GM10847 (cell line): ENCODE measurements around the gene CFTR.

Experiments
- POLR2A ChIP-seq: IDR thresholded peaks from 2 replicates; pipeline ENCODE4 v1.6.1; 2011; ENCODE audit not compliant: insufficient read length; ENCODE audit errors: extremely low read depth

CFTR gene

DNA sequence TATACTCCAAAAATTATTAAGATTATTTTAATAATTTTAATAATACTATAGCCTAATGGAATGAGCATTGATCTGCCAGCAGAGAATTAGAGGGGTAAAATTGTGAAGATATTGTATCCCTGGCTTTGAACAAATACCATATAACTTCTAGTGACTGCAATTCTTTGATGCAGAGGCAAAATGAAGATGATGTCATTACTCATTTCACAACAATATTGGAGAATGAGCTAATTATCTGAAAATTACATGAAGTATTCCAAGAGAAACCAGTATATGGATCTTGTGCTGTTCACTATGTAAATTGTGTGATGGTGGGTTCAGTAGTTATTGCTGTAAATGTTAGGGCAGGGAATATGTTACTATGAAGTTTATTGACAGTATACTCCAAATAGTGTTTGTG, 80.2 kb downstream of the CFTR start:
- no peak for TF ChIP-seq POLR2A

DNA sequence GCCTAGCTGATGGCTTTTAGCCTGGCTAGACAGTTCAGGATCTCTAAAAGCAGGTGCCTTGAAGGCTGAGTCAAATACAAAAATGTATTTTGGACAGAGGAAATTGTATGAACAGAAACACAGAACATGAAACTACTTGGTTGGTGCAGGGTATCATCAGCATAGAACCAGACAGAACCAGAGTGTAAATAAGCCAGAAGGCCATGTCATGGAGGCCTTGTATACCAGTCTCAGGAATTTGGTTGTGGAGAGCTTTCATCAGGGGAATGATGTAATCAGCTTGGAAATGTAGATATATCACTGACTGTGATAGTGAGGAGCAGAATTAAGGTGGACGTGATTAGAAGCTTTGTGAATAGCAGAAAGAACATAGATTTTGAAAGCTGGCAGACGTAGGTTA, 82.9 kb downstream of the CFTR start:
- TF ChIP-seq POLR2A, result no peak

DNA sequence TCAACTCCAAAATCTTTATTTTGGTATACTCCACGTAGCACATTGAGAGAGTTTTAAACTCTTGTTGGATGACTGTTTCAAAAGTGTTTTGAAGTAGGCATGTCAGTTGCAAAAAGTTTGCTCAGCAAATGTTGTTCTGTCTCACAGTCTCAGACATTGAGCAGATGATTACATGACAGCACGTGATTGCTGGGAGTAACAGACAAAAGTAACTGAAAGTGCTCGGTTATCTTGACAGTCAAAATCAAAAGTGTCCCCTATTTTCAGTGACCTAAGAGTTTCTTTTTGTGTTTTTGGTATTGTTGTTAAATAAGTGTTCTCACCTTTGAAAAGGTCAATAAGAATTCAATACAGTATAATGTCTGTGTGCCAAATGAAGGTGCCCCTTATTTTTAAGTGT, 84.3 kb downstream of the CFTR start:
- no peak for TF ChIP-seq POLR2A

DNA sequence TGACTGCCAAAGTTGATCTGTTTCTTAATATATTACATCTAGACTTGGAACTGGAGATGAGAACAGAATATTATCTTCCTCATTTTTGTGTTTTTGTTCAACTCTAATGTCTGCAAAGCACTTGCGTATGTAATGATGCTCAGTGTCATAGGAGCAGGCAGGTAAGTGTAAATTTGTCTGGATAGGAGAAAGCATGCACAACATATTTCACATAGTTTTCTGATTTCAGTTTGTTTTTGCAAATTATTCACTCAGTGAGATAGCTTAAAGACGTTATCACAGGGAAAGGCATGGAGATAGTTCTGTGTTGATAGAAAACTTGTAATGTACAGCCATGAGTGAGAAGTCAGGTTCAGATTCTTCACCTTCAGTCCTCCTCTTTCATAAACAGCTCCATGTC, 84.8 kb downstream of the CFTR start:
- no peak for TF ChIP-seq POLR2A

DNA sequence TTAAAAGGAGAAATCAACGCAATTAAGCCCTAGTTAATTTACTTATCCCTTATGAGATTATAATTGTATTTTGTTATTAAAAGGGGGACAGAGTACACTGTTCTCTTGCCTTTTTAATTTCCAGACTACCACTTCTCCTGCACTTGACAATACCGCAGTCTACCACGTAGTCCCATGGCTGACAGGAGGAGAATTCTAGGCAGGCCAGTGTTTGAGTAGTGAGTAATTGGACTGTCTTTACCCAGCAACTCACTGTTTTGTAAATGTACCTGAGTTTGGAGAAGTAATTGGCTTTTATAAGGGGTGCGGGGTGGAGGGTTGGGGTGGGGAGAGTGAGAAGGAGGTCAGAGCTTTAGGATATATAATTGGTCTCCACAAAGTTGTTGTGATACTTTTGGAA, 85.4 kb downstream of the CFTR start:
- no peak for TF ChIP-seq POLR2A

DNA sequence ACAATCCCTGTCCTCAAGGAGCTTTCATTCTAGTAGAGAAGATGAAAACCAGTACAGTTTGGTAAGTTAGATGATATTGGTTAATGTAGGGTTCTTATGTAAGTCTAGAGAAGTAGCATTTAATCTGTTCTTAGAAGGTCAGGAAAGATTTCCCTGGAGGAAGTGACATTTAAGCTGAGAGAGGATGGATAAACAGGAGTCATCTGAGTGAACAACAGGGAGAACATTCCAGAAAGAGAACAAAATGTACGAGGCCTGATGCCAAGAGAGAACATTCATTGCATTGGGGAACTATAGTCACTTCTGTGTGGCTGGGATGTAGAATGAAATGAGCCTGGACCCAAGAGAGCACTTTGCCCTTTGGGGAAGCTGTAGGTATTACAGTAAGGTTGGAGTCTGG, 88.0 kb downstream of the CFTR start:
- no peak for TF ChIP-seq POLR2A

DNA sequence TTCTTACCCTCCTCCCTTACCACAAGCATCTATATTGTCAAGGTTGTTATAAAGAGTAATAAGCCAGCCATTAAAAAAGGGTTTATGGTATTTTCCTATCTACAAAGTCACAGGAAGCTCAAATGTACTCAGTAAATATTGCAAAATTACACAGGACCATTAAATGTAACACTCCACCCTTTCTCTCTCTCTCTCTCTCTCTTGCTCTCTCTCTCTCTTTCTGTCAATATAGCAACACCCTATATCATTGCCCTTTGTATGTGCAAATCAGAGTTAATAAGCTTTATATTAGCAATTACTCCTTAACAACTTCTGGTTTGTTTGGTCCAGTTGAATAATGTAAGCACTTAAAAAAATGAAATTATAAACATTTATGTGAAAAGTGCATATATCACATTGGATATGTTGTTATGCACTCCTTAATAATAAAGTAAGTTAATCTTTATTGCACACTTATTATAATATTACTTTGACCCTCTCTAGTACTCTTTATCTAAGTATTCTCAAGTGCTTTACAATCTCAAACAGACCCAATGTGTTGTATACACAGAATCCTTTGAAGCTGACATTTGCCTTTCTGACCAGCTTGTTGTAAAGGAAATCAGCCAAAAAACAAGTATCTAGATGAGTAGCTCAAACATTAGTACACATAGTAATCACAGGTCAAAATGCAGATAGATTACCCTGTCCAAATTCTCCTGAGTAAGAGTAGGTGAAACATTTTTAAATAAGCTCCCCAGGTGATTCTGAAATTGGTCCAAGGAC, 93.2 kb downstream of the CFTR start:
- no peak for TF ChIP-seq POLR2A

DNA sequence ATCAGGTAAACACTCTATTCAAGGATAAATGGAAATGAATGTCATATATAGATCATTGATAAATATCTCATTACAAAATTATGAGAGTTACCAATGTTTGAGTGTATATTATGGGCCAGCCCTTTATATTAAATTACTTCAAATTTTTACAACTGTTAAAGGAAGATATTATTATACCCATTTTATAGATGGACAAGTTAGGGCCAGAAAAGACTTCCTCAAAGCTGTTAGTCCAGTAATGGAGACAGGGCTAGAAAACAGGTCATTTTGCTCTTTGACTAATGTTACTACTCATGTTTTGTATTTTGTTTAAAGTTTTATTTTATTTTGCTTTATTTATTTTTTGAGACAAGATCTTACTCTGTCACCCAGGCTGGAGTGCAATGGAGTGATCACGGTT, 101.6 kb downstream of the CFTR start:
- TF ChIP-seq POLR2A, result no peak

DNA sequence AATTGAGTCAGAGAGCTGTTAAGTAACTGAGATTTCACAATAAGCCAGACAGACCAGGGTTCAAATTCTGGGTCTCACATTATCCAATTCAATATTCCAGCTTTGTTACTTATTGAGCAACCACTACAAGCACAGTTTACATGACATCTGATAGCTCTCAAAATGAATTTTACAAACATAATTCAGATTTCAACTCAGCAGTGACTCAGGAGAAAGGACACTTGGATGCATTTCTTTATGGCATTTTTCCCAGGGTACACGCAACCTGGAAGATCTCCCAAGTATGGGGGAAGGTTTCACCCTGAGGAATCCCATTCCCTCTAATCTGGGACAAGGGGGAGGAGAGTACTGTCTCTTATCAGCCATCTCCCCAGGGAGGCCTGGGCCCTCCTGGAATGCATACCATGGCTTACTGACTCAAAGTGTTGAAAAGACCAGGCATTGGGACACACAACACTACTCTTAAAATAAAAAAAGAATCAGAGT, 102.4 kb downstream of the CFTR start:
- TF ChIP-seq POLR2A, result no peak

DNA sequence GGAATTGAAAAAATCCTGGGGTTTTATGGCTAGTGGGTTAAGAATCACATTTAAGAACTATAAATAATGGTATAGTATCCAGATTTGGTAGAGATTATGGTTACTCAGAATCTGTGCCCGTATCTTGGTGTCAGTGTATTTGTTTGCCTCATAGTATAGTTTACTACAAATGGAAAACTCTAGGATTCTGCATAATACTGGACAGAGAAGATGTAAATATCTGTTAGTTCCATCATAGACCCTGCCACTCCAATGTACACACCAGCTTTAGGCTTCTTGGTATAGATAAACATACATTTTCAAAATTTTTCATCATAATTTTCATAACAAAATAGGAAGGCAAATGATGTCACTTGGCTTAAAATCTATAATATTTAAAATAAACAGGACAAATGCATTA, 108.1 kb downstream of the CFTR start:
- no peak for TF ChIP-seq POLR2A

DNA sequence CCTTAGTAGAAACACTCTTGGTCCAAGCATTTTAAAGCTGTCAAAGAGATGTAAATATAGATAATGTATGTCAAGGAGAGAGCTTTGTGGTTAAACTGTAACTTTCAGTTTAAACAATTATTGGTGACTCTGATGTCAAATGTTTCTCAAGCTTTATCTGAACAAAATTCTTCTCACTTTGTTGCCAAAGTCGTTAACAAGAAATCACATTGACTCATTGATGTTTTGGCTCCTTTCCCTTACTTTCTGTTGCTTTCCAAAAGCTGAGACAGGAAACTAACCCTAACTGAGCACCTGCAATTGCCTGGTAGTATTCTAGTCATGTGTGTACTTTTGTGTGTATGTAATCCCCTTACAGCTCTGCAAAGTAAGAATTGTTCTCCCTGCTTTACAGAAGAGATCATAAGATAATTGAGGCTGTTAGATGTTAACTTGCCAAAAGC, 108.5 kb downstream of the CFTR start:
- TF ChIP-seq POLR2A, result no peak

DNA sequence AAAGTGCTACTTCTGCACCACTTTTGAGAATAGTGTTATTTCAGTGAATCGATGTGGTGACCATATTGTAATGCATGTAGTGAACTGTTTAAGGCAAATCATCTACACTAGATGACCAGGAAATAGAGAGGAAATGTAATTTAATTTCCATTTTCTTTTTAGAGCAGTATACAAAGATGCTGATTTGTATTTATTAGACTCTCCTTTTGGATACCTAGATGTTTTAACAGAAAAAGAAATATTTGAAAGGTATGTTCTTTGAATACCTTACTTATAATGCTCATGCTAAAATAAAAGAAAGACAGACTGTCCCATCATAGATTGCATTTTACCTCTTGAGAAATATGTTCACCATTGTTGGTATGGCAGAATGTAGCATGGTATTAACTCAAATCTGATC, 110.4 kb downstream of the CFTR start:
- no peak for TF ChIP-seq POLR2A

DNA sequence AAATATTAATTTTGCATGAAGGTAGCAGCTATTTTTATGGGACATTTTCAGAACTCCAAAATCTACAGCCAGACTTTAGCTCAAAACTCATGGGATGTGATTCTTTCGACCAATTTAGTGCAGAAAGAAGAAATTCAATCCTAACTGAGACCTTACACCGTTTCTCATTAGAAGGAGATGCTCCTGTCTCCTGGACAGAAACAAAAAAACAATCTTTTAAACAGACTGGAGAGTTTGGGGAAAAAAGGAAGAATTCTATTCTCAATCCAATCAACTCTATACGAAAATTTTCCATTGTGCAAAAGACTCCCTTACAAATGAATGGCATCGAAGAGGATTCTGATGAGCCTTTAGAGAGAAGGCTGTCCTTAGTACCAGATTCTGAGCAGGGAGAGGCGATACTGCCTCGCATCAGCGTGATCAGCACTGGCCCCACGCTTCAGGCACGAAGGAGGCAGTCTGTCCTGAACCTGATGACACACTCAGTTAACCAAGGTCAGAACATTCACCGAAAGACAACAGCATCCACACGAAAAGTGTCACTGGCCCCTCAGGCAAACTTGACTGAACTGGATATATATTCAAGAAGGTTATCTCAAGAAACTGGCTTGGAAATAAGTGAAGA, 112.3 kb downstream of the CFTR start:
- TF ChIP-seq POLR2A, result no peak

DNA sequence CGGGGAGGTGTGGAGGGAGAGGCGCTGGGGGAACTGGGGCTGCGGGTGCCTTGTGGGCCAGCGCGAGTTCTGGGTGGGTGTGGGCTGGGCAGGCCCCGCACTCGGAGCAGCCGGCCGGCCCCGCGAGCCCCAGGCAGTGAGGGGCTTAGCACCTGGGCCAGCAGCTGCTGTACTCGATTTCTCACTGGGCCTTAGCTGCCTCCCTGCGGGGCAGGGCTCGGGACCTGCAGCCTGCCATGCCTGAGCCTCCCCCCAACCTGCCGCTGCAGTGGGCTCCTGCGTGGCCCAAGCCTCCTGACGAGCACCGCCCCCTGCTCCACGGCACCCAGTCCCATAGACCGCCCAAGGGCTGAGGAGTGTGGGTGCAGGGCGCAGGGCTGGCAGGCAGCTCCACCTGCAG, 116.3 kb downstream of the CFTR start:
- no peak for TF ChIP-seq POLR2A

DNA sequence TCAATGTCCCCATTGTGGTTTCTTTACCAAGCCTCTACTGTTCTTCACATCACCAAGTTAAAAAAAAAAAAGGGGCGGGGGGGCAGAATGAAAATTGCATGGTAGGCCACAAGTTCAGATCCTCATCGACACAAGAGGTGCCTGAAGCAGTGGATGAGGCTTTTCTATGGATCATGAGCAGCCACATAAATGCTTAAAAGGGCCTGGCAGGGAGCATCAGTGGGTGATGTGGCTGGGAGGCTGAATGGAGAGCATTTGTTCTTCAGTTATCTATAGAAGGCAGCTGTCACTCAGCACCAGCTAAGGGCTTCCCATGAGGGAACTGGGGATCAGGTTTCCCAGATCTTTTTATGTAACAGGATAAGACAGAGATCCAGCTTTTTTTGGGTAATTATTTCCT, 117.9 kb downstream of the CFTR start:
- no peak for TF ChIP-seq POLR2A

DNA sequence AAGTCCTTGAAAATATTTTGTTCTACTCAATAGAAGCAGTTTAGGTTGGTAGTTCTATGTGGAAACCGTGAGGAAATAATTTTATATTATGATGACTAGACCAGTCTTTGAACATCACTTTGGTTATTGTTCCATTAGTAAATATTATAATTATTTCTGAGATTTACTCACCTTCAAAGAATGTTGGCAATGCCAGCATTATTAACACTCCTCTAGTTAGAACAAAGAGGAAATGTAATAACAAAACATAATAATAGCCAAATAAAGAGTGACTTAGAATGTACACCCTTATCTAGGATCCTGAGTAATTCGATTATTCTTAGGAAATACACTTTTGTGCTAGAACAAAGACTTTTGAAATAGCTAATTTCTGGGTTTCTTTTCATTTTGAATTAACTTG, 121.1 kb downstream of the CFTR start:
- TF ChIP-seq POLR2A, result no peak

DNA sequence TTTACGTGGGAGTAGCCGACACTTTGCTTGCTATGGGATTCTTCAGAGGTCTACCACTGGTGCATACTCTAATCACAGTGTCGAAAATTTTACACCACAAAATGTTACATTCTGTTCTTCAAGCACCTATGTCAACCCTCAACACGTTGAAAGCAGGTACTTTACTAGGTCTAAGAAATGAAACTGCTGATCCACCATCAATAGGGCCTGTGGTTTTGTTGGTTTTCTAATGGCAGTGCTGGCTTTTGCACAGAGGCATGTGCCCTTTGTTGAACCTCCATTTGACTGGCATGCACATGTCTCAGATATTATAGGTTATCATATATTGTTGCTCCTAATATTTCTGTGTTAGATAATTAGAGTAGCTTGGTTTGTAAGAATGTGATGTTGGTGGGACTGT, 123.8 kb downstream of the CFTR start:
- no peak for TF ChIP-seq POLR2A

DNA sequence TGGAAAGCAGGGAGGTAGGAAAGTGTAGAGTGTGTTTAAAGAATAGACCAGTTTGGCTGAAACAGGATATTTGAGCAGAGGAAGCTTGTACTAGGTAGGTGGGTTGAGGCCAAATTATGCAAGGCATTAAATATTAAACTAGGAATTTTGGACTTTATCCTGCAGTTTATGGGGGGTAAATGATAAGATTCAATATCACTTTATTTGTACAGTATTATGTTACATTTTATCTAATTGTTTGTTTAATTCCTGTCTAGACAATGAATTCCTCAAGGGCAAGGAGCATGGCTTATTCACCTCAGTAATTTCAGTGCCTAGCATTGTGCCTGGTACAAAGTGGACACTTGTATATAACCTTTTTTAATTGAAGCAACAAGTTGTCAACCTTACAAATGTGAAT, 125.9 kb downstream of the CFTR start:
- TF ChIP-seq POLR2A, result no peak

DNA sequence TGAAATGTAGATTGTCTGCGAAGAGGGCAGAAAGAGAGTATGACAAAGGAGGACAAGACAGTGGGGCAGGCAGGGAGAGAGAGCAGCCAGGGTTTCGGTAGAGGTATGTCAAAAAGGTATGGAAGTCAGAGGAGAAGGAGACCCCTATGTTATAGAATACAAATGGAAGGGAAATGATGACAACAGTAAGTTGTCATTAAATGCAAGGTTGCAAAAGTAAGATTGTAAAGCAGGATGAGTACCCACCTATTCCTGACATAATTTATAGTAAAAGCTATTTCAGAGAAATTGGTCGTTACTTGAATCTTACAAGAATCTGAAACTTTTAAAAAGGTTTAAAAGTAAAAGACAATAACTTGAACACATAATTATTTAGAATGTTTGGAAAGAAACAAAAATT, 126.3 kb downstream of the CFTR start:
- TF ChIP-seq POLR2A, result no peak
